GM19438 (cell line): ENCODE data around the gene SMIM29.

Experiments
- ATAC-seq: cut with Tn5 transposase; IDR thresholded peaks from one replicate; pipeline ENCODE4 v1.9.1; 2021; ENCODE audit warnings: low read depth; ENCODE audit not compliant: unreplicated experiment

Gene SMIM29

DNA sequence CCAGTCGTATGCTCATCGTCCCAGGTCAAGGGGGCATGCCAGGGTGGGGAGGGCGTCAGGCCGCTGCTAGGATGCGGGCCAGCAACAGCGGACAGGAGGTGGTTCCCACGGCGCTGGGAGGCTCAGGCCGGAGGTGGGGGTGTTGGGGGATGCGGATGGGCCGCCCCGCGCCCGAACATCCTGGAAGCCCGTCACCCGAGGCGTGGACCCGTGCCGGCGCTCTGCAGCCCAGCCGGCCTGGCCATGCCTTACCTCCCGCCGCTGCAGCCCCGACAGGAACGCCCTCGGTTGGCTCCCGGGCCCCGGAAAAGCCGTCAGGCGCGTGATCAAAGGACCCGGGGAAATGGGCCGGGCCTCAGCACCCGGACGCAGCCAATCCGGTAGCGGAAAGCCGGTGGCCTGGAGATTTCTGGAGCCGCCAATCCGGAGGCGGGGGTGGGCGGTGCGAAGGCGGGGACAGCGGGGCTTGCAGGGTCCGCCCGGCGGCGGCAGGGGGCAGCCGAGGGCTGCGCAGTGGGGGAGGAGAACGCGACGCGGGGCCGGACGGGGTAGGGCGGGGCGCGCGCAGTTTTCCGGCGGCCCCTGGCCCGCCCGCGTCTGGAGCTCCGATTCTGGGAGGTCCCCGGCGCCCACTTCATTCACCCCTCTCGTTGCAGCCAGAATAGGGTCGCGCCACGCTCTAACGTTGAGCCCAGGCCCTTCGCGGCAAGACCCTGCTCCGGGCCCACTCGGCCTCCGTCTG is at the start of gene SMIM29:
Gene SMIM29 (minus strand): TSS at position 280 of the 742 bp plus-strand sequence. CDS start 1,215 bp downstream, outside the sequence.
- ATAC-seq: peak; percentile 75

DNA sequence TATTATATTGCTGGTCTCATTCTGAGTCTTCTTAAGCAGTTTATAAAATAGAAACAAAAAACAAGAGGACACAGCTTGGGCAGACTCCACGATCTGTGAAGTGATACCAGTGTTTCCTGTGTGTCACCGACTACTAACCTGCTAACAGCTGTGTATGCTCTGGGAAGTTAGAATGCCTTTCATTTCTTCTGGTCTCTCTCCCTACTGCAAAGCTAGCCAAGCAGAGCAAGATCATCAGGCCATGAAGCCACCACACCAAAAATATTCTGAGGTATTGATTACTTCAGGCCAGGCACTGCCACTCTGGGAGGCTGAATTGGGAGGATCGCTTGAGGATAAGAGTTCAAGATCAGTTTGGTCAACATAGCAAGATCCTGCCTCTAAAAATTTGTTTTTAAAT is 46.9 kb upstream of the SMIM29 start:
- peak; percentile 88 for ATAC-seq

DNA sequence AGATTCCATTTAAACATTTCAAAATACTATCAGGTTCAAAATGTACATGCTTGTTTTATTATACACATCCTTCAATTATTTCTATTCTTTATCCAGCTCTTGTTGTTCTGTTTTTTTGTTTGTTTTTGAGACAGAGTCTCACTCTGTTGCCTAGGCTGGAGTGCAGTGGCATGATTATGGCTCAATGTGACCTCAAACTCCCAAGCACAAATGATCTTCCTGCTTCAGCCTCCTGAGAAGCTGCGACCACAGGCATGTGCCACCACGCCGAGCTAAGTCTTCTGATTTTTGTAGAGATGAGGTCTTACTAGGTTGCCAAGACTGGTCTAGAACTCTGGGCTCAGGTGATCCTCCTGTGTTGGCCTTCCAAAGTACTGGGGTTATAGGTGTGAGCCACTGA is 44.1 kb upstream of the SMIM29 start:
- no peak for ATAC-seq

DNA sequence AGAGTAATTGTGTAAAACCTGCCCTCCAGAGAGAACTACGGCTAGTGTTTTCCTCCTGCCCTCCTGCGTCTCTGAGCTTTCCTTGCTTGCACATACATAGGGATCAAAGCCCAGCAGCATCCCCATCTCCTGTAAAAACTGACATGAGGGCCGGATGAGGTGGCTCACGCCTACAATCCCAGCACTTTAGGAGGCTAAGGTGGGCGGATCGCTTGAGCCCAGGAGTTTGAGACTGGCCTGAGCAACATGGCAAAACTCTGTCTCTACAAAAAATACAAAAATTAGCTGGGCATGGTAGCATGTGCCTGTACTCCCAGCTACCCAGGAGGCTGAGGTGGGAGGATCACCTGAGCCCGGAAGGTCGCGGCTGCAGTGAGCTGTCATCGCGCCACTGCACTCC is 40.3 kb upstream of the SMIM29 start:
- ATAC-seq: no peak

DNA sequence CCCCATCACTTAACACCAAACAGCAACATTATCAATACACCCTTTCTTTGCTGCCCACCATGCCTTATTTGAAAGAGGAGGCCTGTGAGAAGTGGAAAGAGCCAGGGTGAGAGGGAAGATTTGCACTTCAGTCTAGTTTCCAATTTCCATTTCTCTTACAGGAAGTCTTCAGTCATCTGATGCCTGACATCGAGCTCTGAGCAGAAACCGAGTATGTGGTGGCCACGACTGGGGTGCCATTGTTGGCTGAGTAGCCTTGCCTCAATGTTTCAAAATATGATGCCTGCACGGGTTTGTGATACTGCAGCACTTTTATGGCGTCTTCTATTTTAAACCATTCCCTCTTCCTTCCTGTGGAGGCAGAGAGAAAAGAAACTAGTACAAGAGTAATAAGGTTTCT is 39.8 kb upstream of the SMIM29 start:
- no peak for ATAC-seq

DNA sequence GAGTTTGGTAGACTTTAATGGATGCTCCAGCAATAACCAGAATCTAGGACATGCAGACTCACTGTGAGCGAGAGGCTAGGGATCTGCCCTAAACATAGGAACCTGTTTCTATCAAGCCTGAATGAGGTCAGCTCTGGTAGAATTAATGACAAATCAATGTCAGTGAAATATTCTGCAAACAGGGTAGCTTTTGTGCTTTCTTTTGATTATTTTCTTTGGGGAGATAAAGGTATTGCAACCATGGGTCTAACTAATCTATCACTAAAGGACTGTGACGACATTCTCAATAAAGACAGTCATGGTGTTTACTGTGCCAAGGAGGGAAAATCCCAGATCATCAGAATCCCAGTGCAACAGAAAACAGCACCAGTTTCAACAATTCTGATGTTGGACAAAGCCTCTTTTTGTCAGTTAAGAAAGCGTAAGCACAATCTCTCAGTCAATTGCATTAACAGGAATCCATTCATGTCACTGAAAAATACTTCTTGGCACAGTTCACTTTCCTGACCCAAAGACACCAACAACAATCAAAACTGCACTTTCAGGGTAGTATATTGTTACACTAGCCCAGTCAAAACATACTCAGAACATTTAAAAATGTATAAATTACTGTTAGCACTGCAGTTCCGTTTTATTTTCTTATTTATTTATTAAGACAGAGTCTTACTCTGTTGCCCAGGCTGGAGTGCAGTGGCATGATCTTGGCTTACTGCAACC is 36.8 kb upstream of the SMIM29 start:
- ATAC-seq: no peak

DNA sequence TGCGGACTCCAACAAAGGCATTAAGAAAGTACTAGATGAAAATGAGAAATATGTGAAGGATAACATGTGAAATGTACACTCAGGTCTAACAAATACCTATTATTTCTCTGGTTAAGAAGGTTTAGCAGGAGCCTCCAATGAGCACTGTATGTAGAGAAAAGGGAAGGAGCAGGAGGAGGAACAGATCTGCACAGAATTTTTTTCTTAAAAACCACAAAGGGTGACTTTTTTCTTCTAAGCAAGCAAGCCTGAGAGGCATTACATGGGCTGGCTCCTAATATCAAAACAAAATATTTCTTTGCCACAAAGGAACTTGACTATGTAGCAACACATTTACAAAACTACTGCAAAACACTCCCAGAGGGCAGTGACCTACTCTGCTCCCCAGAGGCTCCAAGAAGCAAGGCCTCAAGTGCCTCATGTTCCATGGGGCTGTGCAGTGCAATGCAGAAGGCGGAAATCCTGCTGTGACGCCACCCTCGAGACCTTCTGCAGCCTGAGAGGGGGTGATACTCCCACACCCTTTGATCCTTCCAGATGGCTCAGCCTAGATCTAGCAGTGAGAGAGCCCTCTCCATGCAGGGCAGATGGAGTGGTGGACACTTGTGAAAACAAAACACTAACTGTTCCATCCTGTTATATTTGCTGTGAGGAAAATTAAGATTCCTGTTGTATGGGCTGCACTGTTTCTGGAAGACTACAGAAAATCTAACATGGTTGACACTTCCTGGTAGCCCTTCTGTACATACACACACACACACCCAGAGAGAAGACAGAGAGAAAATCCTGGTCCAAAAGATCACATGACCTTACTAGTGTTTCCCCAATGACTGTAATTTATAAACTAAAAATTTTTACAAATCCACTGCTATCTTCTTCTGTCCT is 36.0 kb upstream of the SMIM29 start:
- no peak for ATAC-seq

DNA sequence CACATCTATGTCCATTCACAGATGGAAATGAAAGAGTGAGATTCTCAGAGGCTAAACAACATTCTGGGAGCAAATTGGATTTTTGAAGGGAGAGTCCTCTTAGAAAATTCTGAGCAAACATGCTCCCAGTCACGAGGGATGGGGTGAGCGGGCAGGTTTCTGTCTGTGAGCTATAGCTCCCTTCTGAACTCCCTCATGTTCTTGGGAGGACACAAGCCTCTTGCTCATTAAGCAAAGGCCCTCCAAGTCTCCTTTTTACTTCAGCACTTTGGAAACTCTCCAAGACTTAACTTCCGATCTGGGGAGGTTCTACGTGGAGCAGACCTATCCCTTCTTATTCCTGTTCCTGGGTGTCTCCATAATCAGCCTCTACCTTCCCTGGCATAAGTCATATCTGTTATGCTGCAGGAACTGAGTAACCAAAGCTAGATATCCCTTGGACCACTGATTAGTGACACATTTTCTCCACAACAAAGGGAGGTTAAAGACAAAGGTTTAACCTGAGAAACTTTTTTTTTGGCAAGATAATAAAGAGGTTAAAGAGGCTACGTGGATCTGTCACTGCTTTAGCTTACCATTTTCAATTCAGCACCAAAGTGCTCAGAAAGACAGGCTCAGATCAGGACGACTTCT is 33.0 kb upstream of the SMIM29 start:
- no peak for ATAC-seq

DNA sequence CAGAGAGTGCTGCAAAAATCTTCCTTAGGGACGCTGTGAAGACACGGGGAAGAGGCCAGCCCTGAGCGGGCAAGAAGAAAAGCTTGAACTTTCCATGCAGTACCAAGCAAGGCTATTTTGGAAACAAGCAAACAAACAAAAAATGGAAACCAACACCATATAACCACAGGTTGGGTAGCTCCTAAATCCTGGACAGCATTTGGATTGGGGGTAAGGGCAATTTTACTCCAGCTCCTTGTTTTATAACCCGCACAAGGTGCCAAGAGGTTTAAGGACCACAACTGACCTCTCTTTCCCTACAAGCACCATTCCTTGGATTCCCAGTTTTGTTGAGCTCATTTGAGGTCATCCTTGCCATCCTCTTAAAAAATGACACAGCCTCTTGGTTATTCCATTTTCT is 31.4 kb upstream of the SMIM29 start:
- no peak for ATAC-seq

DNA sequence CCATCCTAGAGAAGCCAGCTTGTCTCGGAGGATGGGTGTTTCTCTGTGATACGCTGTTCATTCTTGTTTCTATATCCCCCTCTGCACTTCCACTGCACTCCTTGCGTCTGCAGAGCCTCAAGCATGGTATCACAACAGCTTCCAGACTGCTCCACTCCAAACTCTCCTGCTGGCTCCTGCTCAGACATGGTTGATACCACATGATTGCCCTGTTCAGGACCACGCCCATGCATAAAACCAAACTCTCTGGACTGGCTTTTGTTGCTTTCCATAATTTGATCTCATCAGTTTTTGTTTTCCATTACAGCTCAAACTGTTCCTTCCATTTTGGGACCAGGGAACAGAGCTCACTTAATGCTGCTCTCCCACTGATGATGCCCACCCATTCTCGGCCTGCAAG is 30.0 kb upstream of the SMIM29 start:
- ATAC-seq: no peak

DNA sequence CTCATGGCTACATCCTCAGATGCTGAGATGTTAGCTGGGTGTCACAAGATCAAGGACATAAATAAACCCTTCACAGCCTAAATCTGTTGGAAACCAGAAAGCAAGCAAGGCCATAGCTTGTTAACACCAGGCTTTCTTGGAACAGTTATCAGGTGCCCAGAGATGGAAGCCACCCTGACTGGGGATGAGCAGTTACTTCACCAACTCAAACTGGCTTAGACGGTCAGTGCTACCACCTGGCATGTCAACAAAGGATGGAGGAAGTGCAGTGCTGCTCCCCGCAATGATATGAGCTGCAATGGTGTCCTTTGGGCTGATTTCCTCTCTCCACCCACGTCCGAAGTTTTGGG is 28.9 kb upstream of the SMIM29 start:
- no peak for ATAC-seq

DNA sequence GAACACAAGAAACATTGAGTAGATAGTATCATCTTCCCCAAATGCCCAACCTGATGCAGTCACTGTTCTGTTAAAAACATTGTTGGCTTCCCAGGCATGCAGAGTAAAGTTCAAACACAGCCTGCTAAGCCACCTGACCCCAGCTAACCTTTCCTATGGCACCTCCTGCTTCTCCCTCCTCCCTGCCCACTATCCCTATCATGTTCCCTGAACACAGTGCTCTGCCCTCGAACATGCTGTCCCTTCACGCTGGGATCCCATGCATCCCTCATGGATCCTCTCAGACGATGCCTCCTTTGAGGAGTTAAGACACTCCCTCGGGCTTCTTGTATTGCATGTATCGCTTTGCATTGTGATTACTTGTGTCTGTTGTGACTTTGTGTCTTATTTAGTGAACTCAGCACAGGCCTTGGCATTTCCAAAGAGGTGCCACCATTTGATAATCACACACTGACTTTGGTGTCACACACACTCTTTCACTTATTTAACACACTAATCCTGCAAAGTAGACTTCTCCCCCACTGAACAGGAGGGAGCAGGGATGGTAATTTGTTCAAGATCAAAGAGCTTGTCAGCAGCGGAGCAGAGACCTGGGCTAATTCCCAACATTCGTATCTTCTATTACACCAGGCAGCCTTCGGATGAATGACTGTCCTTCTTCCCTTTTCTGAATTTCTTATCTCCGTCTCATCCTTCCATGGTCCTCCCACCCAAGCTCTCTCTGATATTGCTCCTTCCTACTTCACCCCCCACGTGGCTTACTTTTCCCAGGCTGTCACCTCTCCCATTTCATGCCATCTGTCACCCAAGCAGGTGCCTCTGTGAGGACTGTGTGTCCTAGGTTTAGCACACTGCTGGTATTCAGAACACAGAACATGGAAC is 28.3 kb upstream of the SMIM29 start:
- no peak for ATAC-seq

DNA sequence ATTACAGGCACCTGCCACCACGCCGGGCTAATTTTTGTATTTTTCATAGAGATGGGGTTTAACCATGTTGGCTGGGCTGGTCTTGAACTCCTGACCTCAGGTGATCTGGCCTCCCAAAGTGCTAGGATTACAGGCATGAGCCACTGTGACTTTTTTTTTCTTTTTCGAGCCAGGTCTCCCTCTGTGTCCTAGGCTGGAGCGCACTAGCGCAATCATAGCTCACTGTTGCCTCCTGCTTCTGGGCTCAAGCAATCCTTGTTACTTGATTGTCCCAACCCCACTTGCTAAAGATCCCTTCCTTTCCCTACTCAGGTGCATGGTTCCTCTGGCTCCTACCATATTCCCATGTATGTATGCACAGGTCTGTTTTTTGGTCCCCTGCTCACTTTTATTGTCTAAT is 27.4 kb upstream of the SMIM29 start:
- no peak for ATAC-seq

DNA sequence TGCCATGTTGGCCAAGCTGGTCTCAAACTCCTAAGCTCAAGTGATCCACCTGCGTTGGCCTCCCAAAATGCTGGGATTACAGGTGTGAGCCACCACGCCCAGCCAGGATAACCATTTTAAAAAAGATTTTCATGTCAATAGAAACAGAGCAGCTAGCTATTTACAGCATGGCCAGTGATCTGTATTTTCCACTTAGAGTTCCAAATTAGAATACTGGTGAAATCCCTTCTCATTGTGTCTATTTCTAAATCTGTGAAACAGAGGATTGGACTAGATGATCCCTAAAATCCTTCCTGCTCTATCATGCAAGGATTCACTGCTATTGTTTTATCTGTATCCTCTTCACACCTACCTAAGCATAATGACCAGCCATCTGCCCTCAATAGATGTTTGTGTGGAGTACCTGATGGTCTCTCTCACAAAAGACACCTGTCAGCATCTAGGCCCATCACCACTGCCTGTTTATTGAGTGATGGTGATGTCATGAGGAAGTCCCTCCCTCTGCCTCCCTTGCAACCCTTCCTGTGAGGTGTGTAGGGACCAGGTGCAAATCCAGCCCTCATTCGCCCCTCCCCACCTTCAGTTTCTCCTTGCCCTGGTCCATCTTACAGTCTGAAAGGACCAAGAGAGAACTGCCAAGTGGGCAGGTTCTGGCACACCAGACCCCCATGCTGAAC is 26.5 kb upstream of the SMIM29 start:
- no peak for ATAC-seq

DNA sequence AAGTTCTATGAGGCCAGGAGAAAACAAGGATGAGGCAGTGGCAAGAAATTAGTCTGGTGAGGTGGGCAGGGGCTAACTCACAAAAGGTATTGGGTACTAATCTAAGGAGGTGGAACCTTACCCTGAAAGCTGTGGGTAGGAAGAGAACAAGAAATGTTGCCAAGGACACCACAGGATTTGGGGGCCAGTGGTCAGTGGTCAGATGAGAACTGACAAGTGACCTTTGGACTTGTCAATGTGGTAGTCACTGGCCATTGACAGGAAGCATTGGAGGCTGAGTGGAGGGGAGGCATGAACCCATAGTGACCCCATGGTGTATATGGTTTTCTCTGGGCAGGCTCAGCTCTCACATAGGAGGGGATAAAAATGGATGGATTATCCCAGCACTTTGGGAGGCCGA is 25.3 kb upstream of the SMIM29 start:
- ATAC-seq: no peak

DNA sequence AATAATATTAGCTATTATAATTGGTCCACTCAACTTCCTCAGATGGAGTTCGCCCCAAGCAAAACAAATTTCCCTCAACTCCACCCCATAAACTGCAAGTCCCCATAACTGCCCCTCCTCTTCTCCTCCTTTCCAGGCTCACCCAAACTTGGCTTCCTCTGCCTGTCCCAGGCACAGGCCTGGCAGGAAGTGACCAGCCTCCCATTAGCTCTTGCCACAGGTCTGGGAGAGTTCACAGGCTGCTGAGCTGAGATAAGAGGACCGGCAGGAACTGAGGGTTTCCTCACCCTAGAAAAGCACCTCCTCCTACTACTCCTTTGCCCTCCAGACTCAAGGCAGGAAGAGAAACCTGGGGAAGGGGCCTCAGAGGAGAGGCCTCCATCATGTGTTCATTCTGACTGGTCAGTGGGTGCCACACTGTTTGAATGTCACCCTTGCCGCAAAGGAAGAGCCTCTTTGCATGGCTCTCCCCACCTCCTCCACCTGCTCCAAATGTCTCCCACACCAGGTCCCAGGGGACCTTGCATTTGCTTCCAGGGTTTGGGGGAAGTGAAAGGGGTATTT is 24.5 kb upstream of the SMIM29 start:
- ATAC-seq: no peak

DNA sequence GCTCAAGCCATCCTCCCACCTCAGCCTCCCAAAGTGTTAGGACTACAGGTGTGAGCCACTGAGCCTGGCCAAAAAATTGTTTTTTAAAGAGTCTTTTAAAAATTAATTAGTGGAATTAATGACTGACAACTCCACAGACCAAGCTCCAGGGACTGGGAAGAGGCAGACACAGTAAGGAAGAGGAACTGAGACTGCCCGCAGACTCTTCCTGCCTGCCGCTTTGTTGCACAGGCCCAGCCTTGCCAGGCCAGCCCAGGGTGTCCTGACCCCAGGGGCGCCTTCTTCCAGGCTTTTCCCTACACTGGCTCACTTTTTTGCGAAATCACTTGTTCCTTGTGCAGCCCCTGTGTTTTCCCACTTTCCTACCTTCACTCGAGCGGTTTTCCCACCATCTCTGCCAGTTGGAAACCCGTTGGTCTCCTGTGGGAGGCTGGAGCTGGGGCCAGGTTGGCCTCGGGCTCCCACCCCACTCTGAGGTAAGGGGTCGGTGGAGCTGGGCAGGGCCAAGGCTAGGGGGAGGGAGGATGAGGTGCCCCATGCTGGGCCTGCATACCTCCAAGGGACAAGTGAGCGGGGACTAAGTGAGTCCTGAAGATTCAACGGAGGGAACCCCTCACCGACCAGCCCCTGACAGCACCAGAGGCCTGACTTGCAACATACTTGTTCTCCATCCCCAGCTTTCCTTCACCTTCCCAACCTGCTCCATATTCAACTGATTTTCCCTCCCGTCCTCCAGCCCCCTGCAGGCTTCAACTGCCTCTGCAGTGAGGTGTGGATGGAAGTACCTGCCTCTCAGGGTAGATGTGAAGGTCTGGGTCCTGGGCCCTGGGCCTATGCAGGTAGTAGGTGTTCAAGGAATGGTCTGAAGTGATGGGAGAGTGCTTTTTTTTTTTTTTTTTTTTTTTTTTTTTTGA is 23.5 kb upstream of the SMIM29 start:
- ATAC-seq: no peak
